A549 (cell line): ENCODE measurements around the gene ETFB. TPM values are rescaled to one million over a fixed set of nuclear protein-coding genes. Genes with fewer than 3 reads are reported as not detected.

Experiments used
- ATAC-seq, 2 experiments: fragments of 200-7000 bp in 1 of 2; fragments of >200 bp in 1 of 2; cut with Nextera tagmentation in 1 of 2; cut with Tn5 transposase in 1 of 2; 3 replicates each; pipeline versions ENCODE4 v1.8.0 to v1.9.1; 2018 to 2020; ENCODE audit warnings: mild to moderate bottlenecking in 1 of 2, moderate library complexity in 1 of 2
- CTCF ChIA-PET: fragments of 300-600 bp; sonication (Branson Sonifier 250); formaldehyde crosslinking; extraction: SDS; loops from one replicate; lab custom pipeline; 2021; ENCODE audit warnings: antibody characterized with exemption, inconsistent platforms; lab: Yijun Ruan, JAX
- POLR2A ChIA-PET: fragments of 350-600 bp; formaldehyde crosslinking; extraction: SDS; loops from one replicate; lab custom pipeline; 2021; ENCODE audit warnings: antibody characterized with exemption, inconsistent platforms; lab: Yijun Ruan, JAX
- DNase-seq, 2 experiments: peaks; one replicate each; pipeline versions ENCODE4 v3.0.0 to v3.0.0-alpha.2; 2011 to 2016; ENCODE audit warnings: low read depth in 1 of 2, low spot score in 1 of 2
- FAIRE-seq: peaks from 2 replicates; lab custom pipeline; 2011; peaks lifted over from hg19 to GRCh38; lab: Jason Lieb, UNC
- H3K27ac ChIP-seq, 2 experiments: fragments of >200 bp; sonication (Bioruptor Twin); formaldehyde crosslinking; 3 replicates each; pipeline ENCODE4 v1.5.1; 2016 to 2017
- H3K4me1 ChIP-seq: fragments of >200 bp; sonication (Bioruptor Twin); formaldehyde crosslinking; 3 replicates; pipeline ENCODE4 v1.6.1; 2016
- H3K4me2 ChIP-seq: fragments of >200 bp; sonication (Bioruptor Twin); formaldehyde crosslinking; 3 replicates; pipeline ENCODE4 v1.6.1; 2016
- H3K4me3 ChIP-seq: fragments of >200 bp; sonication (Bioruptor Twin); formaldehyde crosslinking; 3 replicates; pipeline ENCODE4 v1.5.1; 2016
- H3K9me3 ChIP-seq: fragments of >200 bp; sonication (Bioruptor Twin); formaldehyde crosslinking; 3 replicates; pipeline ENCODE4 v1.6.1; 2016
- ATOH8 ChIP-seq: fragments of 250-450 bp; sonication (Bioruptor Pico); IDR thresholded peaks from 2 replicates; pipeline ENCODE4 v1.5.0; 2020; ENCODE audit warnings: low read depth, mild to moderate bottlenecking, moderate library complexity
- EHF ChIP-seq: fragments of 250-450 bp; sonication (Bioruptor Pico); IDR thresholded peaks from 2 replicates; pipeline ENCODE4 v1.5.0; 2020; ENCODE audit warnings: mild to moderate bottlenecking
- EHMT2 ChIP-seq: fragments of 200-600 bp; sonication (generic); IDR thresholded peaks from 2 replicates; pipeline ENCODE4 v1.6.1; 2016; ENCODE audit warnings: antibody characterized with exemption, low read depth, mild to moderate bottlenecking, moderate library complexity
- EP300 ChIP-seq, 2 experiments: fragments of >200 bp; sonication (Bioruptor Twin); formaldehyde crosslinking; IDR thresholded peaks; 2 replicates in 1 of 2; 3 replicates in 1 of 2; pipeline ENCODE4 v1.6.1; 2016 to 2017
- ESRRA ChIP-seq: fragments of 150-350 bp; IDR thresholded peaks from 2 replicates; pipeline ENCODE4 v1.6.1; 2014; ENCODE audit warnings: mild to moderate bottlenecking, low read length, borderline replicate concordance
- FOXS1 ChIP-seq: fragments of 250-450 bp; sonication (Bioruptor Pico); IDR thresholded peaks from 2 replicates; pipeline ENCODE4 v1.5.0; 2020; ENCODE audit warnings: mild to moderate bottlenecking, moderate library complexity
- HDAC2 ChIP-seq: fragments of 200-600 bp; sonication (generic); IDR thresholded peaks from 2 replicates; pipeline ENCODE4 v1.6.1; 2016
- JUN ChIP-seq, 2 experiments: fragments of >200 bp; sonication (Bioruptor Twin); formaldehyde crosslinking; IDR thresholded peaks; 2 replicates in 1 of 2; 3 replicates in 1 of 2; pipeline ENCODE4 v1.6.1; 2016 to 2017
- KDM1A ChIP-seq: fragments of 200-600 bp; sonication (generic); IDR thresholded peaks from 2 replicates; pipeline ENCODE4 v1.6.1; 2016; ENCODE audit warnings: low read depth, mild to moderate bottlenecking
- POLR2A ChIP-seq: IDR thresholded peaks from 2 replicates; pipeline ENCODE4 v1.6.1; 2012; ENCODE audit warnings: mild to moderate bottlenecking, low read length
- POLR2AphosphoS2 ChIP-seq: conservative IDR thresholded peaks from 2 replicates; pipeline ENCODE4 v1.6.1; 2012; ENCODE audit warnings: low read length, improper control_type of control experiment, inconsistent platforms
- REST ChIP-seq: fragments of 200-600 bp; sonication (generic); IDR thresholded peaks from 2 replicates; pipeline ENCODE4 v1.6.1; 2016; ENCODE audit warnings: antibody characterized with exemption, mild to moderate bottlenecking, moderate library complexity
- RFX5 ChIP-seq: fragments of 450-650 bp; IDR thresholded peaks from 2 replicates; pipeline ENCODE4 v1.7.1; 2014; ENCODE audit warnings: antibody characterized with exemption, mild to moderate bottlenecking, moderate library complexity
- SMC3 ChIP-seq: fragments of >200 bp; sonication (Bioruptor Twin); formaldehyde crosslinking; IDR thresholded peaks from 3 replicates; pipeline ENCODE4 v1.6.1; 2018; ENCODE audit warnings: inconsistent platforms
- ZFP36 ChIP-seq: fragments of 450-650 bp; IDR thresholded peaks from 2 replicates; pipeline ENCODE4 v1.6.1; 2014; ENCODE audit warnings: borderline replicate concordance; ENCODE audit not compliant: partially characterized antibody
- WGBS: methylation state at CpG from one replicate; pipeline ENCODE4 v1.1.6; 2017; ENCODE audit errors: missing lambda C conversion rate; 5-methylcytosine and 5-hydroxymethylcytosine counted together
- polyA plus RNA-seq, 4 experiments: library from polyadenylated mRNA; depleted of rRNA in 3 of 4; stranded (reverse); fragments of >200 nt; fragmentation: RNase III in 1 of 4; extraction: RNeasy Plus Mini Kit Qiagen cat#74134 plus additional on column Dnase treatment in 1 of 4; gene quantifications; 2 replicates in 3 of 4; 3 replicates in 1 of 4; pipeline ENCODE4 v1.2.3, GENCODE V29; 2011 to 2017

ETFB gene
- polyA plus RNA-seq, 2 of the 4 experiments (the other 2 are of a cell fraction): 149 to 267 TPM

GRCh38 chr19:51342631-51343569, 23.3 kb downstream of the ETFB start:
- ATAC-seq: no peak
- Histone ChIP-seq H3K9me3 (no peaks in the 10 kb centered on the region), H3K4me3 (no peak overlapping the region), H3K27ac (peak overlapping the region in 1 of 2 experiments; percentile 90; a peak in 3 of 6 replicates), H3K4me2 (peak overlapping the region; percentile 9; the same call in 1 of the 3 replicates), H3K4me1 (peaks cover 40% of the 10 kb centered on the region)
- CTCF ChIA-PET: interaction anchor here (1.0 to 5.0 kb wide), 9 partner anchors 10 to 314 kb away, joined by 3 to 46 read pairs (median 3); partner anchors contain the start of gene ETFB
- FAIRE-seq: no peak
- TF ChIP-seq HDAC2 (peak; percentile 60; the same call in 1 of the 2 replicates), ZFP36 (peak; percentile 56), SMC3 (no peak), JUN (IDR thresholded peaks at IDR 0.05) (peak in 1 of 2 experiments; percentile 37; a peak in 1 of 5 replicates), KDM1A (peak; percentile 85; the same call in 1 of the 2 replicates)
- TF ChIP-seq, all 56 proteins: peak for 4
- POLR2A ChIA-PET: interaction anchor here (0.6 to 1.6 kb wide), 3 partner anchors 15 to 25 kb away, joined by 3 to 7 read pairs (median 4); partner anchors contain the start of gene ETFB
- 77% methylated on average over 9 of the region's 9 CpGs for WGBS
- no peak for DNase-seq

GRCh38 chr19:51341976-51342580, 24.1 kb downstream of the ETFB start, which contains the start of gene VSIG10L:
TSS of gene VSIG10L (minus strand) at chr19:51342139. CDS start at chr19:51342124, 15 bp downstream.
- no peak for FAIRE-seq
- 65% methylated on average over 3 of the region's 3 CpGs for WGBS
- H3K9me3 ChIP-seq: no peaks in the 10 kb centered on the region
- peak within 1 kb of the TSS; percentile 86 to 90 for H3K27ac ChIP-seq
- no peak for DNase-seq
- no peak within 1 kb of the TSS; the same call in 2 of the 3 replicates for H3K4me3 ChIP-seq
- ChIA-PET POLR2A (interaction anchor here (1.3 kb wide), 1 partner anchor 24 kb away, joined by 7 read pairs; the partner anchor contains the start of gene ETFB), CTCF (interaction anchor here (1.1 to 5.0 kb wide), 9 partner anchors 13 to 315 kb away, joined by 3 to 46 read pairs (median 8); partner anchors contain the start of gene ETFB)
- peak within 1 kb of the TSS; percentile 92 for H3K4me2 ChIP-seq
- H3K4me1 ChIP-seq: peaks cover 32% of the 10 kb centered on the region
- no peak for ATAC-seq
- TF ChIP-seq ATOH8 (CRISPR knock-in tag) (no peak), SMC3 (no peak), EHMT2 (no peak), EHF (CRISPR knock-in tag) (no peak), ESRRA (no peak), RFX5 (no peak), FOXS1 (CRISPR knock-in tag) (no peak), ZFP36 (peak; percentile 91), POLR2A (0 out of 2 replicates have a peak, but pooled peaks have one; percentile 4), EP300 (IDR thresholded peaks at IDR 0.05) (no peak), REST (peak; percentile 52; the same call in 1 of the 2 replicates), POLR2AphosphoS2 (no peak)
